ENCODE results near the gene TRPC1.

GRCh38 chr3:142837526-142837925 lies 113.7 kb downstream of the TRPC1 start:
- TF ChIP-seq CTCF (conservative IDR thresholded peaks at IDR 0.05; ENCODE audit: low read length) (no peak), EZH2phosphoT487 (IDR thresholded peaks at IDR 0.05; ENCODE audit: borderline replicate concordance) (no peak)

Data from Loucy (cell line).